Measurements from ENCODE around the gene FBXL13. TPM values are rescaled to one million over a fixed set of nuclear protein-coding genes. Genes with fewer than 3 reads are reported as not detected.

Gene FBXL13
- total and polyA plus RNA-seq, 2 donors from 2014 or later, result 1.5 to 4.8 TPM

- Histone ChIP-seq H3K27ac (ENCODE audit: low read depth in 2 of 2, low read length in 2 of 2) (no peak overlapping the region), H3K9me3 (ENCODE audit: control insufficient read depth in 2 of 3, insufficient read depth in 1 of 3, low read length in 3 of 3) (no peaks in the 10 kb centered on the region), H3K27me3 (ENCODE audit: control insufficient read depth, insufficient read depth, low read length) (no peaks in the 10 kb centered on the region), H3K4me1 (ENCODE audit: control insufficient read depth in 2 of 3, insufficient read depth in 2 of 3, low read depth in 1 of 3, low read length in 3 of 3) (no peaks in the 10 kb centered on the region), H3K36me3 (ENCODE audit: control insufficient read depth in 2 of 3, insufficient read depth in 3 of 3, low read length in 3 of 3) (no peaks in the 10 kb centered on the region), H3K9ac (ENCODE audit: low read length in 3 of 3) (no peak overlapping the region), H3K4me3 (ENCODE audit: low read length in 3 of 3) (no peak overlapping the region)
- intact Hi-C loops (cut with DNase I), result no loop called here
- DNase-seq (no peak), FAIRE-seq (no peak)
- no peak for TF ChIP-seq CTCF (IDR thresholded peaks at IDR 0.05; ENCODE audit: borderline replicate concordance, extremely low read depth, insufficient read depth)
Measured at GRCh38 chr7:102925976-102926782, 148.4 kb downstream of the FBXL13 start.

DNA sequence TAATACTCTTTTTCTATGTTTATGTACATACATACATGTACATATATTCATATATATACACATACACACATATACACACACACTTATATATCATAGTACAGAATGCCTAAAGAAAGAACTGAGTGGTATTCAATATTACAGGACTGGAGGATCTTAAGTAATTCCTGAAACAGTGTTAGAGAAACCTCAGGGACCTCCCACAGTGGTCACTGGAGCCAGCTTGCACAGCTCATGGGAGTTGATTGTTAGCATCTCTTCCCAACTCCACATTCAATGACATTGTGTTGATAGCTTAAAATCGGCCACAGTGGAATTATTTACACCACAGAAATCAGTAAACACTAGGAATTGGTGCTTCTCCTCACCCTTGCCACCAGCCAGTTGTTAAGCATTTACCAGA is 155.8 kb downstream of the FBXL13 start:
- DNase-seq (no peak), FAIRE-seq (no peak)
- intact Hi-C loops (cut with DNase I), result no loop called here
- Histone ChIP-seq H3K36me3 (ENCODE audit: control insufficient read depth in 2 of 3, insufficient read depth in 3 of 3, low read length in 3 of 3) (no peaks in the 10 kb centered on the region), H3K27me3 (ENCODE audit: control insufficient read depth, insufficient read depth, low read length) (no peaks in the 10 kb centered on the region), H3K4me3 (ENCODE audit: low read length in 3 of 3) (no peak overlapping the region), H3K4me1 (ENCODE audit: control insufficient read depth in 2 of 3, insufficient read depth in 2 of 3, low read depth in 1 of 3, low read length in 3 of 3) (no peaks in the 10 kb centered on the region), H3K27ac (ENCODE audit: low read depth in 2 of 2, low read length in 2 of 2) (no peak overlapping the region), H3K9me3 (ENCODE audit: control insufficient read depth in 2 of 3, insufficient read depth in 1 of 3, low read length in 3 of 3) (no peaks in the 10 kb centered on the region), H3K9ac (ENCODE audit: low read length in 3 of 3) (no peak overlapping the region)
- no peak for TF ChIP-seq CTCF (IDR thresholded peaks at IDR 0.05; ENCODE audit: borderline replicate concordance, extremely low read depth, insufficient read depth)

DNA sequence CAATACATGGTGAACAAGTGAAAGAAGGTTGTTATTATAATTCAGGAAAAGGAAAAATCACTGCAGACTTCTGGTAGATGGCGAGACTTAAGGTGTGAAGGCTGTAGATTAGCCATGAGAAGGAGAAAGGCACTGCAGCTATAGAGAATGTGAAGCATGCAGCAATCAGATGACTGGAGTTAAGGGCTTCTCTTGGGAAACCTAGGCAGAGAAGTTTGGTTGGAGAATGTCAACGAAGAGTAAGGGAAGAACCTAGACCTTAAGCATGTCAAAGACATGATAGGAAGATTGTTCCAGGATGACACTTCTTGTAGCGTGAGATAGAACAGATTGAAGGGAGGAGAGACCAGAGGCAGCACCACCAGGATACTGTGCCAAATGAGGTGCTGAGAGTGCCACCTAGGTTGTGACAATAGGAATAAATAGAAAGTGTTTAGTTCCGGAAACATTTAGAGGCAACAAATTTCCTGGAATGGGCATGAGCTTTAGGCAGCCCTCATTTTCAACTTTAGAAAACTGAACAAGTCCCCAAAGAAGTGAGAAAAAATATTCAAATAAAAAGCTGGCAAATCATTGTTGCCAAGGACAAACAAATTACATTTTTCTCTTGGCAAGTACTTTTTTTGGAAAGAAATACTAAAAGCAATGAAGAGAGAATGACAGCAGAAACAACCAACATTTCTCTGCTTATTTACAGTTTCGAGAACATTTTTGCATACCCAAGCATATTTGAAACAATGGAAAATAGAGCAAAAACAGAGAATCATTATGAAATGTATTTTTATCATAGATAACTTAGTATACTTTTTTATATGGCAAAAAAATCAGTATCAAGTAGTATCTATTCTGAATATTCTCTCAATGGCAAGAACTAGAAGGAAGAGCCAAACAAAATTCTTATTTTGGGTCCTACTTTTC is 156.9 kb downstream of the FBXL13 start:
- intact Hi-C loops (cut with DNase I), result no loop called here
- Histone ChIP-seq H3K27me3 (ENCODE audit: control insufficient read depth, insufficient read depth, low read length) (no peaks in the 10 kb centered on the region), H3K9ac (ENCODE audit: low read length in 3 of 3) (no peak overlapping the region), H3K9me3 (ENCODE audit: control insufficient read depth in 2 of 3, insufficient read depth in 1 of 3, low read length in 3 of 3) (no peaks in the 10 kb centered on the region), H3K27ac (ENCODE audit: low read depth in 2 of 2, low read length in 2 of 2) (no peak overlapping the region), H3K4me3 (ENCODE audit: low read length in 3 of 3) (no peak overlapping the region), H3K4me1 (ENCODE audit: control insufficient read depth in 2 of 3, insufficient read depth in 2 of 3, low read depth in 1 of 3, low read length in 3 of 3) (no peaks in the 10 kb centered on the region), H3K36me3 (ENCODE audit: control insufficient read depth in 2 of 3, insufficient read depth in 3 of 3, low read length in 3 of 3) (no peaks in the 10 kb centered on the region)
- no peak for TF ChIP-seq CTCF (IDR thresholded peaks at IDR 0.05; ENCODE audit: borderline replicate concordance, extremely low read depth, insufficient read depth)
- DNase-seq, result no peak
- no peak for FAIRE-seq

All from kidney (tissue), 14 donors.